Body of pancreas (tissue), 4 donors: ENCODE data around the gene COX6B2. TPM values are rescaled to one million over a fixed set of nuclear protein-coding genes. Genes with fewer than 3 reads are reported as not detected.

Experiments used
- ATAC-seq: fragments of 150-250 bp; one replicate; pipeline ENCODE4 v1.9.1; 2016
- DNase-seq, 4 donors: peaks; one replicate each; pipeline ENCODE4 v3.0.0-alpha.2; 2019
- H3K27ac ChIP-seq, 4 donors: fragments of 200-600 bp; sonication (generic); 1 replicate in 3 of 4; 2 replicates in 1 of 4; pipeline versions ENCODE4 v1.5.1 to v1.6.1; 2016 to 2019; ENCODE audit warnings: mild to moderate bottlenecking in 1 of 4, mixed read lengths in 1 of 4, moderate library complexity in 1 of 4
- H3K27me3 ChIP-seq, 2 donors: fragments of 200-600 bp; sonication (generic); one replicate each; pipeline ENCODE4 v1.6.0; 2016; ENCODE audit warnings: mild to moderate bottlenecking in 1 of 2
- H3K36me3 ChIP-seq, 2 donors: fragments of 200-600 bp; sonication (generic); replicated peaks in 1 of 2; 2 replicates each; pipeline ENCODE4 v1.5.1; 2016; ENCODE audit warnings: low read depth in 2 of 2; ENCODE audit not compliant: insufficient read depth in 1 of 2
- H3K4me1 ChIP-seq: fragments of 200-600 bp; sonication (generic); one replicate; pipeline ENCODE4 v1.6.0; 2016
- H3K4me3 ChIP-seq, 2 donors: fragments of 200-600 bp; sonication (generic); 1 replicate in 1 of 2; 2 replicates in 1 of 2; pipeline ENCODE4 v1.5.1; 2016 to 2019
- H3K9me3 ChIP-seq, 3 donors: fragments of 200-600 bp; sonication (generic); 1 replicate in 2 of 3; 2 replicates in 1 of 3; pipeline ENCODE4 v1.5.1; 2016
- POLR2A ChIP-seq, 3 donors: fragments of 450-650 bp; IDR thresholded peaks; one replicate each; pipeline ENCODE4 v1.6.1; 2016; ENCODE audit warnings: antibody characterized with exemption in 3 of 3, mild to moderate bottlenecking in 2 of 3
- WGBS, 2 donors: methylation state at CpG; one replicate each; pipeline ENCODE4 v1.1.5; 2017; 5-methylcytosine and 5-hydroxymethylcytosine counted together
- intact Hi-C: fragments of 100-400 bp; cut with DNase I; formaldehyde crosslinking; loops from one replicate; pipeline ENCODE4 v1.15.1; 2023
- total RNA-seq, 2 donors: library from RNA; depleted of rRNA; stranded (reverse); fragments of >200 nt; gene quantifications; one replicate each; pipeline ENCODE4 v1.1.0, GENCODE V29; 2016
- TF ChIP-seq, protein P1 (sequence below), 7 experiments: fragments of 450-650 bp in 4 of 7; fragments of 200-600 bp in 3 of 7; sonication (generic) in 3 of 7; IDR thresholded peaks; one replicate each; pipeline ENCODE4 v1.5.1; 2016 to 2019; ENCODE audit warnings: antibody characterized with exemption in 7 of 7

Gene COX6B2
- total RNA-seq, 2 donors from 2014 or later = 1.6 TPM; not detected in 1

DNA sequence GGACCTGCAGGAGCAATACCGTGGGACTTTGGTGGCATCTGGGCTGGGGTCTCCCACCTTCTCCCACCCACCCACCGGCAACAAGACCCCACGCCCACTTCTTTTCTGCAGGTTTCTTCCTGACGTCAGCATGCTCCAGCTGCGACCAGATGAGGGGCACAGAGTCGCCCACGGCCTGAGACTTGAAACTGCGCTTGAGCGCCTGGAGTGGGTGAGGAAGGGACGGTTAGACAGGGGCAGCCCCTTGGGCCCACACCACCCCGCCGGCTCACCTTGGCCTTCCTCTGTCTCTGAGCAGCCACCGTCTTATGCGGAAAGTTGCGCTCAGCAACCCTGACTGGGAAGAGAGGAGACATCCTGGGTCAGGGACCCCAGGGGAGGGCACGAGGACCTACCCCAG lies 6.4 kb upstream of the COX6B2 start:
- ATAC-seq (no peak), DNase-seq (no peak)
- no peak overlapping the region for H3K27ac ChIP-seq
- no peaks in the 10 kb centered on the region for H3K36me3 ChIP-seq
- no peak overlapping the region for H3K4me3 ChIP-seq
- WGBS, 2 donors = 83 to 88% methylated on average over 11 to 16 of the region's 16 CpGs
- intact Hi-C loops = no loop called here
- H3K4me1 ChIP-seq = no peaks in the 10 kb centered on the region
- no peaks in the 10 kb centered on the region for H3K27me3 ChIP-seq
- TF ChIP-seq, protein P1, sequence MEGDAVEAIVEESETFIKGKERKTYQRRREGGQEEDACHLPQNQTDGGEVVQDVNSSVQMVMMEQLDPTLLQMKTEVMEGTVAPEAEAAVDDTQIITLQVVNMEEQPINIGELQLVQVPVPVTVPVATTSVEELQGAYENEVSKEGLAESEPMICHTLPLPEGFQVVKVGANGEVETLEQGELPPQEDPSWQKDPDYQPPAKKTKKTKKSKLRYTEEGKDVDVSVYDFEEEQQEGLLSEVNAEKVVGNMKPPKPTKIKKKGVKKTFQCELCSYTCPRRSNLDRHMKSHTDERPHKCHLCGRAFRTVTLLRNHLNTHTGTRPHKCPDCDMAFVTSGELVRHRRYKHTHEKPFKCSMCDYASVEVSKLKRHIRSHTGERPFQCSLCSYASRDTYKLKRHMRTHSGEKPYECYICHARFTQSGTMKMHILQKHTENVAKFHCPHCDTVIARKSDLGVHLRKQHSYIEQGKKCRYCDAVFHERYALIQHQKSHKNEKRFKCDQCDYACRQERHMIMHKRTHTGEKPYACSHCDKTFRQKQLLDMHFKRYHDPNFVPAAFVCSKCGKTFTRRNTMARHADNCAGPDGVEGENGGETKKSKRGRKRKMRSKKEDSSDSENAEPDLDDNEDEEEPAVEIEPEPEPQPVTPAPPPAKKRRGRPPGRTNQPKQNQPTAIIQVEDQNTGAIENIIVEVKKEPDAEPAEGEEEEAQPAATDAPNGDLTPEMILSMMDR (IDR thresholded peaks at IDR 0.05) = no peak
- no peak for TF ChIP-seq POLR2A (IDR thresholded peaks at IDR 0.05)
- H3K9me3 ChIP-seq = no peaks in the 10 kb centered on the region

DNA sequence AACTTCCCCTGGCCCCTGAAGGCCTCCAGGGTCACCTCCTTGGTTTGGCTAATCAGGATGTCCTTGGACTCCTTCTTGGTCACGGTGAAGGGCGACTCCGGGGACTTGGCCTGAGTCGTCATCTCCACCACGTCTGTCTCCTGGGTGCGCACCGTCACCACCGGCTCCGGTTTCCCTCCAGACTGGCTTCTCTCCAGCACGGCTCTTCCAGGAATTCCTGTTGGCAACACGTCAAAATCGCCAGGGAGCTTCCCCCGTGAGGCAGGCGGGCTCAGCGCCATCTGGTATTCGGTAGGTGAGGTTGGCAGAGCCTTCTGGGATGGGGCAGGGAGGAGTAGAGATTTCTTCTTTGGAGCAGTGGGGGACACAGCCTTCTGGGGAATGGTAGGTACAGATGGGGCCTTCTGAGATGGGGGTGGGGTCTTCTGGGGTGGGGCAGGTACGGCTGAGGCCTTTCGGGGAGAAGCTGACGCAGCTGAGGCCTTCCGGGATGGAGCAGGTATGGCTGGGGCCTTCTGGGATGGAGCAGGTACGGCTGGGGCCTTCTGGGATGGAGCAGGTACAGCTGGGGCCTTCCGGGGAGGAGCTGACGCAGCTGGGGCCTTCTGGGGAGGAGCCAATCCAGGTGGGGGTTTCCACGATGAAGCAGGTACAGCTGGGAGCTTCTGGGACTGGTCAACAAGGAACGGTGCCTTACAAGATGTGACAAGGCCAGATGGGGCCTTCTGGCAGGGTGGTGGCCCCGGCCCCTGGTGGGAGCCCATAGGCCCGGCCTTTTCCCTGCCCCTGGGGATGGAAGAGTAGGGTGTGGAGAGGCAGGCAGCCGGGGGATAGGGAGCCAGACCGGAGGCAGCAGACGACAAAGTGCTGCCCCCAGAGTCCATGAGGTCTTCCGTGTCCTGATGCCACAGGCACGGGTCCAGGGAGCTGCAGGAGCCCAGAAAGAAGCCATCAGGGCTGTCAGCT lies 4.7 kb upstream of the COX6B2 start:
- Histone ChIP-seq H3K27me3 (no peaks in the 10 kb centered on the region), H3K4me3 (no peak overlapping the region), H3K36me3 (no peaks in the 10 kb centered on the region), H3K27ac (no peak overlapping the region), H3K4me1 (peaks cover 5% of the 10 kb centered on the region), H3K9me3 (no peaks in the 10 kb centered on the region)
- 68 to 74% methylated on average over 28 to 29 of the region's 32 CpGs for WGBS, 2 donors
- TF ChIP-seq, protein P1 (IDR thresholded peaks at IDR 0.05) = no peak
- TF ChIP-seq POLR2A (IDR thresholded peaks at IDR 0.05) = no peak
- intact Hi-C loops = no loop called here
- ATAC-seq = no peak
- DNase-seq = peak in 2 of 4 donors; percentile 15 to 54

DNA sequence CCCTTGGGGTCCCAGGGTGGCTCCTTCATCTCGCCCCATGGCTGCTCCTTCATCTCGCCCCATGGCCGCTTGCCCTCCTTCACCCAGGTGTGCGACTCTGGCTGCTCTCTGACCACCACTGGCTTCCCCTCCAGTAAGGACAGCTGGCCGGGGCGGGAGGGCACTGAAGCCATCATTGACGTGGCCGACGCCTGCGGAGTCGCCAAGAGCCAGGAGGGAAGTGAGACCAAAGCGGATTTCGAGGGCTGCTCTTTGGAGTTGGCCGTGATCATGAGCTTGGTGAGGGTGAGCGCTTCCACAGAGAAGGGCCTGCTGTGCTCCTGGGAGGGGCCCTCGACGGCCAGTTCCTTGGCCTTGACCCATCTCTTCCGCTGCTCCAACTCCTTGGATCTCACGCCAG lies 4.0 kb upstream of the COX6B2 start:
- H3K9me3 ChIP-seq = no peaks in the 10 kb centered on the region
- H3K27ac ChIP-seq = no peak overlapping the region
- no peak for TF ChIP-seq POLR2A (IDR thresholded peaks at IDR 0.05)
- TF ChIP-seq, protein P1 (IDR thresholded peaks at IDR 0.05) = no peak
- H3K4me3 ChIP-seq = no peak overlapping the region
- H3K27me3 ChIP-seq = peaks cover 0 to 2% of the 10 kb centered on the region in 2 donors
- ATAC-seq (no peak), DNase-seq (no peak)
- 83 to 92% methylated on average over 15 to 18 of the region's 19 CpGs for WGBS, 2 donors
- intact Hi-C loops = no loop called here
- no peaks in the 10 kb centered on the region for H3K36me3 ChIP-seq
- H3K4me1 ChIP-seq = peaks cover 12% of the 10 kb centered on the region

DNA sequence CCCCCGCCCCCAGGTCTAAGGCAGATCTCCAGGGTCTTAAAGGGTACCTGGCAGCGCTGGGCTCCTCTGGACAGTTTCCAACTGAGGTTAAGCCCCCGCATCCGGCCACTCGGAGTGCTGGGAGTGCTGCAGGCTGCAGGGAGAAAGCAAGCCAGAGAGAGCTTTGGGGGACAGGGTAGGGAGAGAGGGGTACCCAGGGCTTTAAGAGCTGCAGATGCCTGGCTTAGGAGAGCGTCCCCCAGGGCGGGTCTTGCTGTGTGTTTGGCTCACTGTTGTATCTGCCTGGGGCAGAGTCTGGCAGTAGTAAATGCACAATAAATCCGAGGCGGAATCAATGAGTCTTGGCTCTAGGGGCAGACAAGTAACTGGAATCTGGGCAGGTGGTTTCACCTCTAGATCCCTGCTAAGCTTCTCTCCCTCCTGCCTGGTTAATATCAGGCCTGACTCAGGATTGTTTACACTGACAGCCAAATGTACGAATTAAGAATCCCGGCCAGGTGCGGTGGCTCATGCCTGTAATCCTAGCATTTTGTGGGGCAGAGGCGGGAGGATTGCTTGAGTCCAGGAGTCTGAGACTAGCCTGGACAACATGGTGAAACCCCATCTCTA lies 798 bp upstream of the COX6B2 start:
- Histone ChIP-seq H3K27ac (no peak overlapping the region), H3K9me3 (no peaks in the 10 kb centered on the region), H3K4me3 (no peak overlapping the region), H3K4me1 (peaks cover 20% of the 10 kb centered on the region), H3K36me3 (no peaks in the 10 kb centered on the region), H3K27me3 (peaks cover 0 to 20% of the 10 kb centered on the region in 2 donors)
- intact Hi-C loops = no loop called here
- TF ChIP-seq POLR2A (IDR thresholded peaks at IDR 0.05) = no peak
- TF ChIP-seq, protein P1 (IDR thresholded peaks at IDR 0.05) = no peak
- DNase-seq = no peak
- no peak for ATAC-seq
- 24% methylated on average over 12 to 13 of the region's 13 CpGs for WGBS, 2 donors
